K562 (cell line): ENCODE data around the gene C2CD2L. TPM values are rescaled to one million over a fixed set of nuclear protein-coding genes. Genes with fewer than 3 reads are reported as not detected.

Source experiments
- CHD4 ChIP-seq: fragments of 200-600 bp; sonication (generic); IDR thresholded peaks from 3 replicates; pipeline ENCODE4 v1.6.1; 2012; ENCODE audit warnings: low read depth, mild to moderate bottlenecking, mixed read lengths, low read length, inconsistent platforms; ENCODE audit not compliant: insufficient read depth, insufficient replicate concordance, poor library complexity, severe bottlenecking
- ETS2 ChIP-seq: IDR thresholded peaks from 2 replicates; pipeline ENCODE4 v1.6.1; 2016; ENCODE audit warnings: borderline replicate concordance, missing genetic modification characterization, mild to moderate bottlenecking, moderate library complexity, missing compliant biosample characterization; ENCODE audit not compliant: poor library complexity, severe bottlenecking
- ETV5 ChIP-seq: sonication (generic); formaldehyde crosslinking; IDR thresholded peaks from 2 replicates; pipeline ENCODE4 v1.4.0; 2020; ENCODE audit warnings: low read depth, mild to moderate bottlenecking, missing genetic modification reagents
- NBN ChIP-seq: fragments of 450-650 bp; IDR thresholded peaks from 2 replicates; pipeline ENCODE4 v1.6.1; 2016; ENCODE audit warnings: low read depth, mild to moderate bottlenecking
- NCOA1 ChIP-seq: fragments of 450-650 bp; IDR thresholded peaks from 2 replicates; pipeline ENCODE4 v1.6.1; 2016; ENCODE audit warnings: low read depth
- POU5F1 ChIP-seq: fragments of 150-350 bp; IDR thresholded peaks from 2 replicates; pipeline ENCODE4 v1.6.1; 2014; ENCODE audit warnings: borderline replicate concordance, low read length, low read depth, mild to moderate bottlenecking; ENCODE audit not compliant: partially characterized antibody
- SNIP1 ChIP-seq: fragments of 450-650 bp; IDR thresholded peaks from 2 replicates; pipeline ENCODE4 v1.7.1; 2017; ENCODE audit warnings: low read depth, mild to moderate bottlenecking
- SOX6 ChIP-seq: fragments of 450-650 bp; IDR thresholded peaks from 2 replicates; pipeline ENCODE4 v1.6.1; 2014; ENCODE audit warnings: mild to moderate bottlenecking
- U2AF2 ChIP-seq: fragments of 200-400 bp; formaldehyde crosslinking; optimal IDR thresholded peaks from 2 replicates; pipeline ENCODE3; 2017; ENCODE audit warnings: low read depth, mild to moderate bottlenecking, low read length
- YY1 ChIP-seq, 3 experiments: IDR thresholded peaks; 2 replicates each; pipeline ENCODE4 v1.6.1; 2011; ENCODE audit warnings: low read length in 2 of 3, mild to moderate bottlenecking in 2 of 3, moderate library complexity in 2 of 3, borderline replicate concordance in 1 of 3, control low read depth in 1 of 3, low read depth in 1 of 3; ENCODE audit not compliant: insufficient read depth in 3 of 3, insufficient replicate concordance in 2 of 3, control insufficient read depth in 1 of 3, insufficient read length in 1 of 3; ENCODE audit errors: extremely low read depth in 1 of 3
- polyA plus RNA-seq, 8 experiments: library from polyadenylated mRNA; depleted of rRNA in 4 of 8; stranded (reverse) in 5 of 8; unstranded in 3 of 8; fragments of >200 nt; fragmentation: Nextera tagmentation in 2 of 8; fragmentation: Illumina TruSeq in 1 of 8; extraction: Ambion mirVana in 2 of 8; extraction: Trizol in 1 of 8; gene quantifications; 2 replicates each; pipeline versions ENCODE4 v1.2.1 to v1.2.3, GENCODE V29; 2011 to 2014; ENCODE audit warnings: inconsistent platforms in 1 of 8, missing spikeins in 1 of 8
- total RNA-seq, 7 experiments: library from RNA; depleted of rRNA in 6 of 7; stranded (reverse); fragments of >200 nt in 6 of 7; fragmentation: Illumina TruSeq in 2 of 7; extraction: Trizol in 2 of 7; gene quantifications; 2 replicates each; pipeline versions ENCODE4 v1.2.1 to v1.2.3, GENCODE V29; 2011 to 2021; ENCODE audit warnings: low replicate concordance in 1 of 7
- TF ChIP-seq, protein P1 (sequence below): fragments of 450-650 bp; IDR thresholded peaks from 2 replicates; pipeline ENCODE4 v1.6.1; 2017; ENCODE audit warnings: antibody characterized with exemption, mild to moderate bottlenecking
- TF ChIP-seq, protein P2 (sequence below): fragments of 450-650 bp; IDR thresholded peaks from 2 replicates; pipeline ENCODE4 v1.6.1; 2018; ENCODE audit not compliant: partially characterized antibody
- TF ChIP-seq, protein P3 (sequence below): fragments of 450-650 bp; IDR thresholded peaks from 2 replicates; pipeline ENCODE4 v1.6.1; 2016
- TF ChIP-seq, protein P4 (sequence below), 3 experiments: IDR thresholded peaks in 2 of 3; conservative IDR thresholded peaks in 1 of 3; 2 replicates each; pipeline ENCODE4 v1.5.1; 2011 to 2012; ENCODE audit warnings: low read length in 3 of 3, mild to moderate bottlenecking in 3 of 3, control low read depth in 2 of 3, improper control_type of control experiment in 1 of 3, inconsistent platforms in 1 of 3, low read depth in 1 of 3, mixed read lengths in 1 of 3, moderate library complexity in 1 of 3; ENCODE audit not compliant: insufficient read depth in 2 of 3

The C2CD2L gene
- total and polyA plus RNA-seq, 9 of the 15 experiments (the other 6 are each of a cell fraction or from before 2014, with no cell fraction given), result 0.66 to 41.2 (median 14.8) TPM

DNA sequence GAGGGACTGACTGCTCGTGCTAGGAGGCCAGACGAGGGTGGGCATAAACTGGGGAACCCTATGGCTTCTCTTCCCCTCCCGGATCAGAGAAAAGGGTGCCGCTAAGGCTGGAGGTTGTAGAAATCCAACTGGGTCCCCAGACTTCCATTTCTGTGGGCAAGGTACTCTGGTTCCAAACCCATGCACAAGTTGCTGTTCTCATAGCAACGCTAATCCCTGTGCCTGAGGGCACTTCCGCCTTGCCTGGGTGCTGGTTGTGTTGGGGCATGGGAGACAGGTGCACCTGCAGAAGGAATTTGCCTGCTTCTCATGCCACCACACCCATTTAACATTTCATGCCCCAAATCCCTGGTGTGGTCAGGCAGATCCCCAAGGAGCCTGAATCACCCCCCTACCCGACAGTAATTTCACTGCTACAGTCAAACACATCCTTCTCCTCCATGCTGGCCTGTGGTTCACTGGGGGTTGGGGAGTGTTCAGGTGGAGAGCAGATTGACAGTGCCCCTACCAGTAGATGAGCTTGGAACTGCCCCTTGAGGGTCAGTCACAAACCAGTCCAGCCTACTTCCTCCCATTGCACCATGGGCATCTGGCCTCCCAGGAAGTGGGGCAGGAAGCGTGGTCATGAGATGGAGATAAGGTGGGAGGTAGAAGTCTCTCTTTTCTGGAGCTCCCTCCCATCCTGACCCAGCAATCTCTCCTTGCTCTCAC lies 1.2 kb downstream of the C2CD2L start (continued):
- TF ChIP-seq, protein P1, sequence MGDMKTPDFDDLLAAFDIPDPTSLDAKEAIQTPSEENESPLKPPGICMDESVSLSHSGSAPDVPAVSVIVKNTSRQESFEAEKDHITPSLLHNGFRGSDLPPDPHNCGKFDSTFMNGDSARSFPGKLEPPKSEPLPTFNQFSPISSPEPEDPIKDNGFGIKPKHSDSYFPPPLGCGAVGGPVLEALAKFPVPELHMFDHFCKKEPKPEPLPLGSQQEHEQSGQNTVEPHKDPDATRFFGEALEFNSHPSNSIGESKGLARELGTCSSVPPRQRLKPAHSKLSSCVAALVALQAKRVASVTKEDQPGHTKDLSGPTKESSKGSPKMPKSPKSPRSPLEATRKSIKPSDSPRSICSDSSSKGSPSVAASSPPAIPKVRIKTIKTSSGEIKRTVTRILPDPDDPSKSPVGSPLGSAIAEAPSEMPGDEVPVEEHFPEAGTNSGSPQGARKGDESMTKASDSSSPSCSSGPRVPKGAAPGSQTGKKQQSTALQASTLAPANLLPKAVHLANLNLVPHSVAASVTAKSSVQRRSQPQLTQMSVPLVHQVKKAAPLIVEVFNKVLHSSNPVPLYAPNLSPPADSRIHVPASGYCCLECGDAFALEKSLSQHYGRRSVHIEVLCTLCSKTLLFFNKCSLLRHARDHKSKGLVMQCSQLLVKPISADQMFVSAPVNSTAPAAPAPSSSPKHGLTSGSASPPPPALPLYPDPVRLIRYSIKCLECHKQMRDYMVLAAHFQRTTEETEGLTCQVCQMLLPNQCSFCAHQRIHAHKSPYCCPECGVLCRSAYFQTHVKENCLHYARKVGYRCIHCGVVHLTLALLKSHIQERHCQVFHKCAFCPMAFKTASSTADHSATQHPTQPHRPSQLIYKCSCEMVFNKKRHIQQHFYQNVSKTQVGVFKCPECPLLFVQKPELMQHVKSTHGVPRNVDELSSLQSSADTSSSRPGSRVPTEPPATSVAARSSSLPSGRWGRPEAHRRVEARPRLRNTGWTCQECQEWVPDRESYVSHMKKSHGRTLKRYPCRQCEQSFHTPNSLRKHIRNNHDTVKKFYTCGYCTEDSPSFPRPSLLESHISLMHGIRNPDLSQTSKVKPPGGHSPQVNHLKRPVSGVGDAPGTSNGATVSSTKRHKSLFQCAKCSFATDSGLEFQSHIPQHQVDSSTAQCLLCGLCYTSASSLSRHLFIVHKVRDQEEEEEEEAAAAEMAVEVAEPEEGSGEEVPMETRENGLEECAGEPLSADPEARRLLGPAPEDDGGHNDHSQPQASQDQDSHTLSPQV, result peak; percentile 56; the same call in 1 of the 2 replicates
- TF ChIP-seq SNIP1, result no peak
- TF ChIP-seq YY1 (IDR thresholded peaks at IDR 0.05; ENCODE audit: borderline replicate concordance in 1 of 3, control insufficient read depth in 1 of 3, extremely low read depth in 1 of 3, insufficient read depth in 3 of 3, insufficient read length in 1 of 3, insufficient replicate concordance in 2 of 3, low read depth in 1 of 3, low read length in 2 of 3), result peak in 1 of 3 experiments; percentile 7
- no peak for TF ChIP-seq POU5F1
- no peak for TF ChIP-seq CHD4
- TF ChIP-seq, protein P2, sequence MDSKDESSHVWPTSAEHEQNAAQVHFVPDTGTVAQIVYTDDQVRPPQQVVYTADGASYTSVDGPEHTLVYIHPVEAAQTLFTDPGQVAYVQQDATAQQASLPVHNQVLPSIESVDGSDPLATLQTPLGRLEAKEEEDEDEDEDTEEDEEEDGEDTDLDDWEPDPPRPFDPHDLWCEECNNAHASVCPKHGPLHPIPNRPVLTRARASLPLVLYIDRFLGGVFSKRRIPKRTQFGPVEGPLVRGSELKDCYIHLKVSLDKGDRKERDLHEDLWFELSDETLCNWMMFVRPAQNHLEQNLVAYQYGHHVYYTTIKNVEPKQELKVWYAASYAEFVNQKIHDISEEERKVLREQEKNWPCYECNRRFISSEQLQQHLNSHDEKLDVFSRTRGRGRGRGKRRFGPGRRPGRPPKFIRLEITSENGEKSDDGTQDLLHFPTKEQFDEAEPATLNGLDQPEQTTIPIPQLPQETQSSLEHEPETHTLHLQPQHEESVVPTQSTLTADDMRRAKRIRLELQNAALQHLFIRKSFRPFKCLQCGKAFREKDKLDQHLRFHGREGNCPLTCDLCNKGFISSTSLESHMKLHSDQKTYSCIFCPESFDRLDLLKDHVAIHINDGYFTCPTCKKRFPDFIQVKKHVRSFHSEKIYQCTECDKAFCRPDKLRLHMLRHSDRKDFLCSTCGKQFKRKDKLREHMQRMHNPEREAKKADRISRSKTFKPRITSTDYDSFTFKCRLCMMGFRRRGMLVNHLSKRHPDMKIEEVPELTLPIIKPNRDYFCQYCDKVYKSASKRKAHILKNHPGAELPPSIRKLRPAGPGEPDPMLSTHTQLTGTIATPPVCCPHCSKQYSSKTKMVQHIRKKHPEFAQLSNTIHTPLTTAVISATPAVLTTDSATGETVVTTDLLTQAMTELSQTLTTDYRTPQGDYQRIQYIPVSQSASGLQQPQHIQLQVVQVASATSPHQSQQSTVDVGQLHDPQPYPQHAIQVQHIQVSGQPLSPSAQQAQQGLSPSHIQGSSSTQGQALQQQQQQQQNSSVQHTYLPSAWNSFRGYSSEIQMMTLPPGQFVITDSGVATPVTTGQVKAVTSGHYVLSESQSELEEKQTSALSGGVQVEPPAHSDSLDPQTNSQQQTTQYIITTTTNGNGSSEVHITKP, result peak; percentile 32
- no peak for TF ChIP-seq SOX6
- TF ChIP-seq ETV5 (CRISPR knock-in tag), result peak; percentile 32; the same call in 1 of the 2 replicates
- TF ChIP-seq, protein P3, sequence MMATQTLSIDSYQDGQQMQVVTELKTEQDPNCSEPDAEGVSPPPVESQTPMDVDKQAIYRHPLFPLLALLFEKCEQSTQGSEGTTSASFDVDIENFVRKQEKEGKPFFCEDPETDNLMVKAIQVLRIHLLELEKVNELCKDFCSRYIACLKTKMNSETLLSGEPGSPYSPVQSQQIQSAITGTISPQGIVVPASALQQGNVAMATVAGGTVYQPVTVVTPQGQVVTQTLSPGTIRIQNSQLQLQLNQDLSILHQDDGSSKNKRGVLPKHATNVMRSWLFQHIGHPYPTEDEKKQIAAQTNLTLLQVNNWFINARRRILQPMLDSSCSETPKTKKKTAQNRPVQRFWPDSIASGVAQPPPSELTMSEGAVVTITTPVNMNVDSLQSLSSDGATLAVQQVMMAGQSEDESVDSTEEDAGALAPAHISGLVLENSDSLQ, result peak; percentile 97
- TF ChIP-seq NCOA1, result 0 out of 2 replicates have a peak, but pooled peaks have one; percentile 24
- TF ChIP-seq NBN, result peak; percentile 41; the same call in 1 of the 2 replicates
- TF ChIP-seq, protein P4, sequence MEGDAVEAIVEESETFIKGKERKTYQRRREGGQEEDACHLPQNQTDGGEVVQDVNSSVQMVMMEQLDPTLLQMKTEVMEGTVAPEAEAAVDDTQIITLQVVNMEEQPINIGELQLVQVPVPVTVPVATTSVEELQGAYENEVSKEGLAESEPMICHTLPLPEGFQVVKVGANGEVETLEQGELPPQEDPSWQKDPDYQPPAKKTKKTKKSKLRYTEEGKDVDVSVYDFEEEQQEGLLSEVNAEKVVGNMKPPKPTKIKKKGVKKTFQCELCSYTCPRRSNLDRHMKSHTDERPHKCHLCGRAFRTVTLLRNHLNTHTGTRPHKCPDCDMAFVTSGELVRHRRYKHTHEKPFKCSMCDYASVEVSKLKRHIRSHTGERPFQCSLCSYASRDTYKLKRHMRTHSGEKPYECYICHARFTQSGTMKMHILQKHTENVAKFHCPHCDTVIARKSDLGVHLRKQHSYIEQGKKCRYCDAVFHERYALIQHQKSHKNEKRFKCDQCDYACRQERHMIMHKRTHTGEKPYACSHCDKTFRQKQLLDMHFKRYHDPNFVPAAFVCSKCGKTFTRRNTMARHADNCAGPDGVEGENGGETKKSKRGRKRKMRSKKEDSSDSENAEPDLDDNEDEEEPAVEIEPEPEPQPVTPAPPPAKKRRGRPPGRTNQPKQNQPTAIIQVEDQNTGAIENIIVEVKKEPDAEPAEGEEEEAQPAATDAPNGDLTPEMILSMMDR (IDR thresholded peaks at IDR 0.05 in 2 of 3, conservative IDR thresholded peaks at IDR 0.05 in 1 of 3; ENCODE audit: insufficient read depth in 2 of 3, low read depth in 1 of 3, low read length in 3 of 3), result no peak
- TF ChIP-seq ETS2 (tag), result no peak
- TF ChIP-seq U2AF2, result no peak
